KG1 (cell line): ENCODE data around the gene CDYL2.
A peak's percentile ranks its signal among the peaks of the same experiment; 100 is the strongest.

Experiments used
- DNase-seq: peaks from one replicate; lab custom pipeline; 2025; lab: John Stamatoyannopoulos, UW

Gene CDYL2

GRCh38 chr16:80592273-80592672 is 212.1 kb downstream of the CDYL2 start:
- DNase-seq, result no peak

- DNase-seq, result peak; percentile 28
These were observed 213.1 kb downstream of the CDYL2 start for GRCh38 chr16:80591071-80591915.

GRCh38 chr16:80587071-80587470 is 217.3 kb downstream of the CDYL2 start:
- no peak for DNase-seq

GRCh38 chr16:80586476-80586875 is 217.9 kb downstream of the CDYL2 start:
- DNase-seq, result no peak

- DNase-seq, result no peak
These were observed 218.6 kb downstream of the CDYL2 start for GRCh38 chr16:80585764-80586163.

- no peak for DNase-seq
These were observed 220.9 kb downstream of the CDYL2 start for GRCh38 chr16:80583466-80583865.

- no peak for DNase-seq
These were observed 224.1 kb downstream of the CDYL2 start for GRCh38 chr16:80580109-80580832.

- DNase-seq, result no peak
These were observed 226.7 kb downstream of the CDYL2 start for GRCh38 chr16:80577485-80578280.

GRCh38 chr16:80576343-80576912 is 228.0 kb downstream of the CDYL2 start:
- DNase-seq, result no peak

GRCh38 chr16:80573700-80574120 is 230.7 kb downstream of the CDYL2 start:
- no peak for DNase-seq

GRCh38 chr16:80570106-80570478 is 234.3 kb downstream of the CDYL2 start:
- DNase-seq, result no peak

GRCh38 chr16:80569440-80570105 is 234.8 kb downstream of the CDYL2 start:
- no peak for DNase-seq

- DNase-seq, result no peak
These were observed 240.0 kb downstream of the CDYL2 start for GRCh38 chr16:80564394-80564793.

GRCh38 chr16:80563066-80563465 is 241.3 kb downstream of the CDYL2 start:
- DNase-seq, result no peak

- DNase-seq, result no peak
These were observed 245.0 kb downstream of the CDYL2 start for GRCh38 chr16:80559369-80559768.

GRCh38 chr16:80557037-80557436 is 247.4 kb downstream of the CDYL2 start:
- DNase-seq, result no peak

- DNase-seq, result no peak
These were observed 247.9 kb downstream of the CDYL2 start for GRCh38 chr16:80556481-80556880.

- no peak for DNase-seq
These were observed 250.4 kb downstream of the CDYL2 start for GRCh38 chr16:80554033-80554432.

GRCh38 chr16:80552277-80552676 is 252.1 kb downstream of the CDYL2 start:
- no peak for DNase-seq
